ENCODE measurements around the gene C1QL1.

- TF ChIP-seq MXD4 (CRISPR knock-in tag; IDR thresholded peaks at IDR 0.05) (no peak), EZH2 (conservative IDR thresholded peaks at IDR 0.05; ENCODE audit: low read depth, low read length) (no peak), CHD2 (IDR thresholded peaks at IDR 0.05; ENCODE audit: low read depth, low read length) (no peak), EHMT2 (IDR thresholded peaks at IDR 0.05; ENCODE audit: borderline replicate concordance, low read depth, low read length) (no peak), EP300 (IDR thresholded peaks at IDR 0.05; ENCODE audit: low read depth in 2 of 2, low read length in 2 of 2) (no peak), EP300 (CRISPR knock-in tag; IDR thresholded peaks at IDR 0.05; ENCODE audit: borderline replicate concordance) (no peak), NFE2L1 (CRISPR knock-in tag; IDR thresholded peaks at IDR 0.05; ENCODE audit: borderline replicate concordance) (no peak), ZZZ3 (CRISPR knock-in tag; IDR thresholded peaks at IDR 0.05; ENCODE audit: borderline replicate concordance) (no peak), POLR2AphosphoS5 (IDR thresholded peaks at IDR 0.05; ENCODE audit: low read depth, low read length) (no peak), POLR2A (IDR thresholded peaks at IDR 0.05; ENCODE audit: insufficient read depth in 1 of 2, low read depth in 2 of 2, low read length in 2 of 2) (no peak), ZNF24 (IDR thresholded peaks at IDR 0.05) (no peak), PAF1 (CRISPR knock-in tag; IDR thresholded peaks at IDR 0.05) (no peak)
- TF ChIP-seq, protein P1, sequence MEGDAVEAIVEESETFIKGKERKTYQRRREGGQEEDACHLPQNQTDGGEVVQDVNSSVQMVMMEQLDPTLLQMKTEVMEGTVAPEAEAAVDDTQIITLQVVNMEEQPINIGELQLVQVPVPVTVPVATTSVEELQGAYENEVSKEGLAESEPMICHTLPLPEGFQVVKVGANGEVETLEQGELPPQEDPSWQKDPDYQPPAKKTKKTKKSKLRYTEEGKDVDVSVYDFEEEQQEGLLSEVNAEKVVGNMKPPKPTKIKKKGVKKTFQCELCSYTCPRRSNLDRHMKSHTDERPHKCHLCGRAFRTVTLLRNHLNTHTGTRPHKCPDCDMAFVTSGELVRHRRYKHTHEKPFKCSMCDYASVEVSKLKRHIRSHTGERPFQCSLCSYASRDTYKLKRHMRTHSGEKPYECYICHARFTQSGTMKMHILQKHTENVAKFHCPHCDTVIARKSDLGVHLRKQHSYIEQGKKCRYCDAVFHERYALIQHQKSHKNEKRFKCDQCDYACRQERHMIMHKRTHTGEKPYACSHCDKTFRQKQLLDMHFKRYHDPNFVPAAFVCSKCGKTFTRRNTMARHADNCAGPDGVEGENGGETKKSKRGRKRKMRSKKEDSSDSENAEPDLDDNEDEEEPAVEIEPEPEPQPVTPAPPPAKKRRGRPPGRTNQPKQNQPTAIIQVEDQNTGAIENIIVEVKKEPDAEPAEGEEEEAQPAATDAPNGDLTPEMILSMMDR (CRISPR knock-in tag; IDR thresholded peaks at IDR 0.05): no peak
- TF ChIP-seq, protein P2, sequence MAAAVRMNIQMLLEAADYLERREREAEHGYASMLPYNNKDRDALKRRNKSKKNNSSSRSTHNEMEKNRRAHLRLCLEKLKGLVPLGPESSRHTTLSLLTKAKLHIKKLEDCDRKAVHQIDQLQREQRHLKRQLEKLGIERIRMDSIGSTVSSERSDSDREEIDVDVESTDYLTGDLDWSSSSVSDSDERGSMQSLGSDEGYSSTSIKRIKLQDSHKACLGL (CRISPR knock-in tag; IDR thresholded peaks at IDR 0.05): no peak
These were observed 43.7 kb upstream of the C1QL1 start for GRCh38 chr17:45011767-45012166.

All from HepG2 (cell line).